Uterus (tissue), 2 donors: ENCODE data around the gene RB1.

ENCODE experiments used
- CTCF ChIP-seq, 4 experiments: fragments of 200-600 bp in 2 of 4; fragments of 450-650 bp in 2 of 4; sonication (generic) in 2 of 4; IDR thresholded peaks; one replicate each; pipeline ENCODE4 v1.5.1; 2016 to 2019; ENCODE audit warnings: antibody characterized with exemption in 4 of 4, mild to moderate bottlenecking in 2 of 4, moderate library complexity in 1 of 4
- POLR2A ChIP-seq, 2 donors: fragments of 450-650 bp; IDR thresholded peaks; one replicate each; pipeline ENCODE4 v1.6.1; 2016; ENCODE audit warnings: antibody characterized with exemption in 2 of 2, mild to moderate bottlenecking in 1 of 2, moderate library complexity in 1 of 2

- TF ChIP-seq POLR2A (IDR thresholded peaks at IDR 0.05) (no peak), CTCF (IDR thresholded peaks at IDR 0.05) (no peak)
These were observed 194.1 kb downstream of the RB1 start for GRCh38 chr13:48497669-48498068.
